Osteocyte (in vitro differentiated cells): ENCODE measurements around the gene DYNC1LI2. TPM values are rescaled to one million over a fixed set of nuclear protein-coding genes. Genes with fewer than 3 reads are reported as not detected.
A peak's percentile ranks its signal among the peaks of the same experiment; 100 is the strongest.
"Not testable (repeated sequence)": the region's sequence is repeated elsewhere in the genome, so short reads cannot be mapped to it uniquely, and the experiment has no call there.

Experiments
- DNase-seq: peaks from one replicate; pipeline ENCODE4 v3.0.0; 2021; ENCODE audit warnings: mixed read lengths; ENCODE audit not compliant: unreplicated experiment; ENCODE audit errors: extremely low spot score
- H3K27ac Mint-ChIP-seq: one replicate; pipeline ENCODE4 v1.8.0; 2021; ENCODE audit warnings: mild to moderate bottlenecking, mixed read lengths; ENCODE audit not compliant: unreplicated experiment
- H3K27me3 Mint-ChIP-seq: one replicate; pipeline ENCODE4 v1.8.0; 2021; ENCODE audit warnings: mixed read lengths; ENCODE audit not compliant: unreplicated experiment
- H3K36me3 Mint-ChIP-seq: one replicate; pipeline ENCODE4 v1.8.0; 2021; ENCODE audit warnings: mixed read lengths; ENCODE audit not compliant: unreplicated experiment
- H3K4me1 Mint-ChIP-seq: one replicate; pipeline ENCODE4 v1.8.0; 2021; ENCODE audit warnings: mixed read lengths; ENCODE audit not compliant: unreplicated experiment
- H3K4me3 Mint-ChIP-seq: one replicate; pipeline ENCODE4 v1.8.0; 2021; ENCODE audit warnings: mild to moderate bottlenecking, moderate library complexity, mixed read lengths; ENCODE audit not compliant: unreplicated experiment
- H3K9me3 Mint-ChIP-seq: one replicate; pipeline ENCODE4 v1.8.0; 2021; ENCODE audit warnings: mixed read lengths; ENCODE audit not compliant: unreplicated experiment
- CTCF ChIP-seq: fragments of 200-600 bp; sonication (generic); IDR thresholded peaks from 2 replicates; pipeline ENCODE4 v1.5.0; 2021; ENCODE audit warnings: antibody characterized with exemption, mild to moderate bottlenecking, moderate library complexity
- long read RNA-seq: library from polyadenylated mRNA; unstranded; transcript quantifications from one replicate; pipeline ENCODE4 v2.0.0, GENCODE V29; 2021
- total RNA-seq: library from RNA; stranded (reverse); gene quantifications from 2 replicates; pipeline ENCODE4 v1.2.1, GENCODE V29; 2021

Gene DYNC1LI2
- 139 and 151 TPM in 2 replicates for total RNA-seq
- long read RNA-seq, full-length matches to known transcripts = 152 of 253 reads
- long read RNA-seq, partial matches to known transcripts = 44 of 253 reads
- long read RNA-seq, other reads (novel, unspliced or antisense) = 57 of 253 reads

- Mint-ChIP-seq H3K27me3 (peaks cover 20% of the 10 kb centered on the region), H3K9me3 (no peaks in the 10 kb centered on the region), H3K36me3 (peaks cover 18% of the 10 kb centered on the region), H3K4me1 (peaks cover 27% of the 10 kb centered on the region), H3K27ac (peak within 1 kb of the TSS; percentile 80), H3K4me3 (peak within 1 kb of the TSS; percentile 85)
- peak; percentile 91 for TF ChIP-seq CTCF
- DNase-seq = peak; percentile 96
These were observed at the start of gene DYNC1LI2 for GRCh38 chr16:66751303-66751991. Gene DYNC1LI2 (minus strand): TSS chr16:66751609. CDS start chr16:66751591, 18 bp downstream.

- Mint-ChIP-seq H3K4me1 (no peaks in the 10 kb centered on the region), H3K36me3 (peaks cover 26% of the 10 kb centered on the region), H3K9me3 (no peaks in the 10 kb centered on the region), H3K27me3 (no peaks in the 10 kb centered on the region), H3K27ac (no peak overlapping the region), H3K4me3 (no peak overlapping the region)
- DNase-seq = no peak
- no peak for TF ChIP-seq CTCF
These were observed 49.4 kb upstream of the DYNC1LI2 start for GRCh38 chr16:66800856-66801255.

- Mint-ChIP-seq H3K27ac (no peak overlapping the region), H3K27me3 (no peaks in the 10 kb centered on the region), H3K4me1 (no peaks in the 10 kb centered on the region), H3K36me3 (peaks cover 4% of the 10 kb centered on the region), H3K9me3 (no peaks in the 10 kb centered on the region), H3K4me3 (no peak overlapping the region)
- TF ChIP-seq CTCF = no peak
- no peak for DNase-seq
These were observed 46.8 kb upstream of the DYNC1LI2 start for GRCh38 chr16:66798161-66798560.

- not testable (repeated sequence) for H3K27ac Mint-ChIP-seq, DNase-seq, H3K4me1 Mint-ChIP-seq, H3K9me3 Mint-ChIP-seq, H3K4me3 Mint-ChIP-seq, H3K36me3 Mint-ChIP-seq
- H3K27me3 Mint-ChIP-seq = peaks cover 17% of the 10 kb centered on the region
These were observed 42.6 kb upstream of the DYNC1LI2 start for GRCh38 chr16:66793984-66794383.

GRCh38 chr16:66790130-66790733, 38.8 kb upstream of the DYNC1LI2 start:
- peaks cover 20% of the 10 kb centered on the region for H3K27me3 Mint-ChIP-seq
- no peak overlapping the region for H3K4me3 Mint-ChIP-seq
- DNase-seq = no peak

More at GRCh38 chr16:66790130-66790733, 38.8 kb upstream of the DYNC1LI2 start:
- no peak overlapping the region for H3K27ac Mint-ChIP-seq
- TF ChIP-seq CTCF = no peak
- peaks cover 4% of the 10 kb centered on the region for H3K9me3 Mint-ChIP-seq
- no peaks in the 10 kb centered on the region for H3K4me1 Mint-ChIP-seq
- H3K36me3 Mint-ChIP-seq = no peaks in the 10 kb centered on the region
